Activated effector memory CD4-positive, alpha-beta T cell treated with anti-CD3 and anti-CD28 coated beads, Interleukin-2, amount 50 U/mL, for 16 hours (primary cell): Measurements from ENCODE around the gene UBQLN1.

Experiments
- DNase-seq: peaks from one replicate; pipeline ENCODE4 v3.0.0-alpha.2; 2020

Gene UBQLN1

DNA sequence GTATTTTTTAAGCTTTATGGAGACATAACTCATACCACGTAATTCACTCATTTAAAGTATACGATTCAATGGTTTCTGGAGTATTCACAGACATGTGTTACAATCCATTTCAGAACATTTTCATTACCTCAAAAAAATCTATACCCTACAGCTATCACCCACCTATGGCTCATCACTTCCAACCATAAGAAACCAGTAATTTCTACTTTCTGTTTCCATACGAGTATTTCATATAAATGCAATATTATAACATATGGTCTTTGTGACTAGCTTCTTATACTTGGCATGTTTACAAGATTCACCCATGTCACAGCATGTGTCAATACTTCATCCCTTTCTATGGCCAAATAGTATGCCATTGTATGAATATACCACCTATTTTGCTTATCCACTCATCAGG is 18.8 kb downstream of the UBQLN1 start:
- DNase-seq = no peak

- DNase-seq = no peak
These were observed 26.3 kb downstream of the UBQLN1 start for GRCh38 chr9:83681490-83681889.

DNA sequence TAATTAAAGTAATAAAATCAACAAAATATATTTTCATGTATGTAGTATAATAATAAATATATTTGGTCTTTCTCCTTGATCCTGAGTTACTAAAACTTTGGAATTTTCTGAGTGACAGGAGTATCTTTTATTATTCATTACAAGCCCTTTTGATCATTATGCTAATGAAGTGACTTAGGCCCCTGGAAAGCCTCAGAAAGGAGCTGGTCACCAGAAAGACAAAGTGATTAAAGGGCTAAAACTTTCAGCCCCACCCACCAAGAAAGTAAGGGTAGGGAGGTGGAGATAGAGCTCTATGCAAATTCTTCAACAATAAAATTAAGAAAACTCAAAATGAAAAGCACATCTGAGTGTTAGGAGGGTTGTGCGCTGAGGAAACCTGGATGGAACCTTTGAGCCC is 27.5 kb downstream of the UBQLN1 start:
- DNase-seq = no peak

DNA sequence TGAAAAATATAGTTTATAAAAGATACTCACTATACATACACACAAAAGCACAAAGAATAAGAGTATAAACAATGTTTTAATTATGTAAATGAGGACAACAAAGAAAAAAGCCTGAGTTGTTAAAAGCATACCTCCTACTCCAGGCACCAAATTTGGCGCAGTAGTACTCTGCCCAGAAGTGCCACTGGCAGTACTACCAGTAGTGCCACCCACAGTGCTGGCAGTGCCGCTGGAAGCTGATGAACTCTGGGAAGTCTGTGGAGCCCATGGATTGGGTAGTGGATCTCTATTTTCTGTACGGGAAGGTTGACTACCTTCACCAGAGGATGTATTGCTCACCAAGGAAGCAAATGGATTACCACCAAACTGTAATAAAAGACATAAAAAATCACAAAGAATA is 30.2 kb downstream of the UBQLN1 start:
- DNase-seq = no peak

DNA sequence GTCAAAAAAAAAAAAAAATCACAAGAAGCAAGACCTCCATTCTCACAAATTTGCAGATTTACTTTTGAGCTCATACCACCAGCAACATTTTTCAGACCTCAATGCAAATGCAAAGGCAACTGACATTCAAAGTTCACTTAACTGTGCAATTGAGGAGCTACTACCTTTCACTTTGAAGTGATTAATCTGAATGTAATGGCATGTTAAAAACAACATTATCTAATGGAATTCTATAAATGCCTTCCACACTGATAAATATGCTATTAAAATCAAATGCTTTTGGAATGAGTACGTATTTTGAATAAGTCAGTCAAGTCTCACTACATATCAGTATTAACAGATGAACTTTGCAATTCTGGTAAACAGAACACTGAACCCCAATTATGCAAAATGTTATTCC is 32.3 kb downstream of the UBQLN1 start:
- no peak for DNase-seq

DNA sequence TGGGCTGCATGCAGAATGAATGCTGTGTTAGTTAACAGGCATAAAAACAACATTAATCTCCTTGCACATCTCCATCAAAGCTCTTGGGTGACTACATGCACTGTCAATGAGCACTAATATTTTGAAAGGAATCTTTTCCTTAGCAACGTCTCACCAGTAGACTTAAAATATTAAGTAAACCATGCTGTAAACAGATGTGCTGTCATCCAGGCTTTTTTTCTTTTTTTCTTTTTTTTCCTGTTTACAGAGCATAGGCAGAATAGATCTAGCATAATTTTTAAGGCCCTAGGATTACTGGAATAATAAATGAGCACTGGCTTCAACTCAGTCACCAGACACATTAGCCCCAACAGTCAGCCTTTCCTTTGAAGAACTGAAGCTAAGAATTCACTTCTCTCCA is 36.3 kb downstream of the UBQLN1 start:
- no peak for DNase-seq

- no peak for DNase-seq
These were observed 37.4 kb downstream of the UBQLN1 start for GRCh38 chr9:83670381-83670780.

- no peak for DNase-seq
These were observed 38.7 kb downstream of the UBQLN1 start for GRCh38 chr9:83669067-83669466.

DNA sequence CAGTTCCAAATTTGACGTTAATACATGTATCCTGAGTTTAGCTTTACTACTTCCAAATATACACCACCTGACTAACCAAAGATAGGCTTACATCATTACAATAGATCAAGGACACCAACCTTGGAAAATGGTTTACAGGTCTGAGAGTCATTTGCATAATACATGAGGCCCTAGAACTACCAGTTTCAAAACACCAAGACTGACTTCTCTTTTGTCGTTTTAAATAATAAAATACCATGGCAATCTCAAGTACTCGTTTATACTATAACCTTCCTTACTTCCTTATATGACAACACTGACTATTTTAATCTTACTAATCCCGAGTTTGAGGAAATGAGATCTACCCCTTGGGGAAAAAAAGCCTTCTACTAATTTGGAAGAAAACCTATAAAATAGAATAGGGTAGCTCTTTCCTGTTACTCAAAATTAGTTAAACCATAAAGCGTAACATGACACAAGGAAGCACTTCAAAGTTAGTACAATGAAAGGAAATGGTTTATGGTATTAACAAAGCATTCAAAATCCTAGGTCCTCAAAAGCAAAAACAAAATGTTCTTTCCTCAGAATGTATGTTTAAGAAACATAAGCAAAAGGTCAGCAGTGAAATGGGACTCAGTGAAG is 42.1 kb downstream of the UBQLN1 start:
- DNase-seq = no peak

GRCh38 chr9:83662933-83663332 is 44.8 kb downstream of the UBQLN1 start:
- DNase-seq = no peak

GRCh38 chr9:83656952-83657351 is 50.8 kb downstream of the UBQLN1 start:
- DNase-seq = no peak

- no peak for DNase-seq
These were observed 51.6 kb downstream of the UBQLN1 start for GRCh38 chr9:83656032-83656680.

DNA sequence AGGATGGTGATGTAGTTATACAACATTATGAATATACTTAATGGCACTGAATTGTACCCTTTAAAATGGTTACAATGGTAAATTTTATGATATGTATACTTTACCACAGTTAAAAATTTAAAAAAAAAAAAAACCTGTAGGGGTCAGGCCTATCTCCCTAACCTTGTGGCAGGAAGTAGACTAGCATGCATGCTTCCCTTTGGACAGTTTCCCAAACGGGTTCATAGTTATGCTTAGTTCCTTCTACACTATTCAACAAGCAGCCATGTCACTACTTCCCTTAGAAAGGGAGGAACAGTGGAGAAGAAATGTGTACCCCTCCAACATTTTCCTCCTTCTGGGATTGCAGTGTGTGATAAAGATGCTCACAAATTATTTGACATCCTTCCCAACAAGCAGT is 52.3 kb downstream of the UBQLN1 start:
- DNase-seq = no peak

GRCh38 chr9:83652433-83652832 is 55.3 kb downstream of the UBQLN1 start:
- DNase-seq = no peak

DNA sequence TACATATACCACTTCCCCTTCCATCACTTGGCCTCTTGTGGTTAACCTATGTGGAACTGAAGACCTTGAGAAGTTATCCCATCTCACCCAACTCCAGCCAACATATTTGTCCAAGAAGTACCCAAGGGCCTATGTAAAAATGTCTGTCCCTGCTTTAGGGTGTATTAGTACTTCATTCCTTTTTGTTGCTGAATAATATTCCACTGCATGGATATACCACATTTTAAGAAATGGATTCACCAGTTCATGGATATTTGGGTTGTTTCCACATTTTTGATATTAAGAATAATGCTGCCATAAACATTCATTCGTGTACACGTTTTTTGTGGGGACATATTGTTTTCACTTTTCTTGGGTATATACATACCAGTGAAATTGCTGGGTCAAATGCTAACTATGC is 56.2 kb downstream of the UBQLN1 start:
- DNase-seq = no peak

GRCh38 chr9:83649515-83649914 is 58.2 kb downstream of the UBQLN1 start:
- no peak for DNase-seq

- peak; percentile 90 for DNase-seq
These were observed 58.7 kb downstream of the UBQLN1 start for GRCh38 chr9:83649080-83649479.

- DNase-seq = no peak
These were observed 61.1 kb downstream of the UBQLN1 start for GRCh38 chr9:83646500-83647239.

GRCh38 chr9:83642793-83643192 is 65.0 kb downstream of the UBQLN1 start:
- no peak for DNase-seq

DNA sequence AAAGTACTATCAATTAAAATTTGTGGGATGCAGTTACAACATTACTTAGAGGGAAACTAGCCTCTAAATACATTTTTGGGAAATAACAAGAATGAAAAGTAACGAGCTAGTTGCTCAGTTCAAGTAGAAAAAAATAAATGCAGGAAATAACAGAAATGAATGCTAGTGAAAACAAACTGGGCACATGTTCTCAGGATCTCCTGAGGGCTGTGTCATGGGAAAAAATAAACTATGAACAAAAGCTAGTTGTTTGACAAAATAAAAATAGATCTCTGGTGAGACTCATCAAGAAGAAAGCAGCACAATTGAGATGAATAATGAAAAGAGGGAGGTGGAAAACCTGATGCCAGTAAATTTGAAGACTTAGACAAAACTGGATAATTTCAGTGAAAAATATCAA is 68.5 kb downstream of the UBQLN1 start:
- DNase-seq = no peak

DNA sequence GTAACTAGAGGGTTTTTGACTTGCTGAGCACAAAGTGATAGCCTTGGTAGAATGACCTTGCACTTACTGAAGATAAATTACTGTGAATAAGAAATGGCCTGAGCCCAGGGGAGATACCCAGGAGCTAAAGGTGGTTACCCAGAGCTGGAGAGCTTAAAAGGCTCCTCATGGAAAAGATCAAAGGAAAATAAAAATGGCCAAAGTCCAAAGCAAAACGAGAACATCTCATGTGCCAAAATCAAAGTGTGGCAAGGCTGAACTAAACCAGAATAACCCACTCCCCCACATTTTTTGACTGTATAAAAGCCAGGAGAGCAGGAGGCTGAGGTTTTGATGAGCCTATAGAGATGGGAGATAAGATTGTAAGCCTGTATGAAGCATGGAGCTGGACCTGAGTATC is 70.4 kb downstream of the UBQLN1 start:
- no peak for DNase-seq

- no peak for DNase-seq
These were observed 70.9 kb downstream of the UBQLN1 start for GRCh38 chr9:83636813-83637212.

DNA sequence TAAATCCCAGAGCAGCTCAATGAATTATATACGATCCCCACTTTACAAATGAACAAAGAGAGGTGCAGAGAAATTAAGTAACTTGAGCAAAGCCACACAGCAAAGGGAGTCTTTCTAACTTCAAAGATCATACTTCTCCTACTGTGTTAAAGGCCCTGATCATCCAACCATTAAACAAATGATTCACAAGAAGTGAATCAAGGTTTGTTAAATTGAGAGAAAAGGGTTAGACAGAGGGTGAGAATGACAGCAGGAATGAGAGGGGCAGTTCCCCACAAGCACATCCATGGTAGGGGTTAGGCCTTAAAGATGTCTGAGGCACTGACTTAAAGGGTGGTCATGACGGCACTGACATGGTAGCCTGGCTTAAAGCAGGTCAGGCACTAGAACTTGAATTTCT is 74.1 kb downstream of the UBQLN1 start:
- DNase-seq = no peak

DNA sequence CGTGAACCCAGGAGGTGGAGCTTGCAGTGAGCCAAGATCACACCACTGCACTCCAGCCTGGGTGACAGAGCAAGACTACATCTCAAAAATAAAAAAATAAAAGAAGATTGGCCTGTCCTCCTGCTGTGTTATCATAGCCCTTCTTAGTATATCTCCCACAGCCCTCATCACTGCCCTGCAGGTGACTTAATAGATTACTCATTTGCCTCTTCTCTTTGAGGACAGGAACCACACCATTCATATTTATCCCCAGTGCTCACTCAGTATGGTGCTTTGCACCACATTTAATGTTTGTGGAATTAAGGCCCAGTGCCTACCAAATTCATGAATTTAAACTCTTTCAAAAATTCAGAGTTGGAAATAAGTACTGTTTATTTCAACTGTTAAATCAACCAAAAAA is 74.5 kb downstream of the UBQLN1 start:
- no peak for DNase-seq
